ENCODE measurements around the gene RNF144B. TPM values are rescaled to one million over a fixed set of nuclear protein-coding genes. Genes with fewer than 3 reads are reported as not detected.
"Not testable (repeated sequence)": the region's sequence is repeated elsewhere in the genome, so short reads cannot be mapped to it uniquely, and the experiment has no call there.

The RNF144B gene
- total RNA-seq, 1 donor from 2014 or later: 15.1 TPM

GRCh38 chr6:18400831-18401446 is 13.8 kb downstream of the RNF144B start:
- peak overlapping the region in 2 of 3 donors; percentile 4 to 36 for H3K9ac ChIP-seq (ENCODE audit: low read depth in 1 of 3, low read length in 3 of 3)
- peaks cover 25 to 40% (median 32%) of the 10 kb centered on the region in 3 donors for H3K4me1 ChIP-seq (ENCODE audit: control insufficient read depth in 3 of 3, insufficient read depth in 3 of 3, low read length in 3 of 3)
- peaks cover 8 to 19% (median 15%) of the 10 kb centered on the region in 3 donors for H3K36me3 ChIP-seq (ENCODE audit: control insufficient read depth in 3 of 3, insufficient read depth in 3 of 3, low read length in 3 of 3)
- no peak overlapping the region for H3K4me3 ChIP-seq (ENCODE audit: low read length in 3 of 3)
- no peaks in the 10 kb centered on the region for H3K9me3 ChIP-seq (ENCODE audit: control insufficient read depth in 3 of 3, low read length in 3 of 3)
- peak overlapping the region; percentile 48 for H3K27ac ChIP-seq (ENCODE audit: low read depth, low read length)
- H3K27me3 ChIP-seq (ENCODE audit: control insufficient read depth in 3 of 3, insufficient read depth in 3 of 3, low read length in 3 of 3): no peaks in the 10 kb centered on the region

DNA sequence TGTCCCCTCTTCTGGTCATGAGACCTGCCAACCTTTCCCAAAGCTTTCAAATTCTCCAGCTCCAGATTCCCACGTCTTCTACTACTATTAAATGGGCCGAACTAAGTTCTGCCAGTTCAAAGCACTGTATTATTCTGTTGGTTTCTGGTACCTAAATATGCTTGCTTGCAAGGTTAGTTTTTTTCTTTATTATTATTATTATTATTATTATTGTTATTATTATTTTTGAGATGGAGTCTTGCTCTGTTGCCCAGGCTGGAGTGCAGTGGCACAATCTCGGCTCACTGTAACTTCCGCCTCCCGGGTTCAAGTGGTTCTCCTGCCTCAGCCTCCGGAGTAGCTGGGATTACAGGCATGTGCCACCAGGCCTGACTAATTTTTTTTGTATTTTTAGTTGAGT is 17.8 kb downstream of the RNF144B start:
- not testable (repeated sequence) for H3K27me3 ChIP-seq (ENCODE audit: control insufficient read depth in 3 of 3, insufficient read depth in 3 of 3, low read length in 3 of 3); H3K4me3 ChIP-seq (ENCODE audit: low read length in 3 of 3); H3K9me3 ChIP-seq (ENCODE audit: control insufficient read depth in 3 of 3, low read length in 3 of 3); H3K9ac ChIP-seq (ENCODE audit: low read depth in 1 of 3, low read length in 3 of 3)
- H3K36me3 ChIP-seq (ENCODE audit: control insufficient read depth in 3 of 3, insufficient read depth in 3 of 3, low read length in 3 of 3): peaks cover 5 to 13% (median 9%) of the 10 kb centered on the region in 3 donors
- peaks cover 27 to 44% (median 32%) of the 10 kb centered on the region in 3 donors for H3K4me1 ChIP-seq (ENCODE audit: control insufficient read depth in 3 of 3, insufficient read depth in 3 of 3, low read length in 3 of 3)
- H3K27ac ChIP-seq (ENCODE audit: low read depth, low read length): peak overlapping the region; percentile 57

GRCh38 chr6:18405477-18406293 is 18.5 kb downstream of the RNF144B start:
- H3K4me3 ChIP-seq (ENCODE audit: low read length in 3 of 3): no peak overlapping the region

GRCh38 chr6:18406955-18407749 is 20.0 kb downstream of the RNF144B start:
- Histone ChIP-seq H3K9ac (ENCODE audit: low read depth in 1 of 3, low read length in 3 of 3) (no peak overlapping the region), H3K4me1 (ENCODE audit: control insufficient read depth in 3 of 3, insufficient read depth in 3 of 3, low read length in 3 of 3) (peaks cover 20 to 42% (median 31%) of the 10 kb centered on the region in 3 donors), H3K4me3 (ENCODE audit: low read length in 3 of 3) (no peak overlapping the region), H3K27ac (ENCODE audit: low read depth, low read length) (no peak overlapping the region), H3K27me3 (ENCODE audit: control insufficient read depth in 3 of 3, insufficient read depth in 3 of 3, low read length in 3 of 3) (no peaks in the 10 kb centered on the region), H3K36me3 (ENCODE audit: control insufficient read depth in 3 of 3, insufficient read depth in 3 of 3, low read length in 3 of 3) (no peaks in the 10 kb centered on the region), H3K9me3 (ENCODE audit: control insufficient read depth in 3 of 3, low read length in 3 of 3) (no peaks in the 10 kb centered on the region)

More at GRCh38 chr6:18405477-18406293, 18.5 kb downstream of the RNF144B start:
- H3K9me3 ChIP-seq (ENCODE audit: control insufficient read depth in 3 of 3, low read length in 3 of 3): no peaks in the 10 kb centered on the region
- H3K27ac ChIP-seq (ENCODE audit: low read depth, low read length): peak overlapping the region; percentile 57
- no peaks in the 10 kb centered on the region for H3K27me3 ChIP-seq (ENCODE audit: control insufficient read depth in 3 of 3, insufficient read depth in 3 of 3, low read length in 3 of 3)
- peaks cover 30 to 47% (median 37%) of the 10 kb centered on the region in 3 donors for H3K4me1 ChIP-seq (ENCODE audit: control insufficient read depth in 3 of 3, insufficient read depth in 3 of 3, low read length in 3 of 3)
- H3K9ac ChIP-seq (ENCODE audit: low read depth in 1 of 3, low read length in 3 of 3): no peak overlapping the region
- H3K36me3 ChIP-seq (ENCODE audit: control insufficient read depth in 3 of 3, insufficient read depth in 3 of 3, low read length in 3 of 3): peaks cover 1 to 8% (median 6%) of the 10 kb centered on the region in 3 donors

DNA sequence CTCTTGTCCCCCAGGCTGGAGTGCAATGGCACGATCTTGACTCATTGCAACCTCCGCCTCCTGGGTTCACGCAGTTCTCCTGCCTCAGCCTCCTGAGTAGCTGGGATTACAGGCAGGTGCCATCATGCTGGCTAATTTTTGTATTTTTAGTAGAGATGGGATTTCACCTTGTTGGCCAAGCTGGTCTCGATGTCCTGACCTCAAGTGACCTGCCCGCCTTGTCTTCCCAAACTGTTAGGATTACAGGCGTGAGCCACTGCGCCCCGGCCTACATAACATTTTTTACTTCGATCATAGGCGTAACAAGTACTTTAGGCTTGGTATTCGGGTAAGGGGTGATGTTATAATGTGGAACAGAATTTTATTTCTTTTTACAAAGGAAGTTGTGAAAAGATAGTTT is 22.5 kb downstream of the RNF144B start:
- Histone ChIP-seq H3K4me1 (ENCODE audit: control insufficient read depth in 3 of 3, insufficient read depth in 3 of 3, low read length in 3 of 3) (peaks cover 18 to 40% (median 39%) of the 10 kb centered on the region in 3 donors), H3K27ac (ENCODE audit: low read depth, low read length) (peak overlapping the region; percentile 79)
- H3K4me3 ChIP-seq (ENCODE audit: low read length in 3 of 3); H3K9ac ChIP-seq (ENCODE audit: low read depth in 1 of 3, low read length in 3 of 3); H3K27me3 ChIP-seq (ENCODE audit: control insufficient read depth in 3 of 3, insufficient read depth in 3 of 3, low read length in 3 of 3); H3K9me3 ChIP-seq (ENCODE audit: control insufficient read depth in 3 of 3, low read length in 3 of 3); H3K36me3 ChIP-seq (ENCODE audit: control insufficient read depth in 3 of 3, insufficient read depth in 3 of 3, low read length in 3 of 3): not testable (repeated sequence)

GRCh38 chr6:18410412-18410811 is 23.3 kb downstream of the RNF144B start:
- Histone ChIP-seq H3K4me3 (ENCODE audit: low read length in 3 of 3) (no peak overlapping the region), H3K27ac (ENCODE audit: low read depth, low read length) (peak overlapping the region; percentile 79), H3K36me3 (ENCODE audit: control insufficient read depth in 3 of 3, insufficient read depth in 3 of 3, low read length in 3 of 3) (no peaks in the 10 kb centered on the region), H3K27me3 (ENCODE audit: control insufficient read depth in 3 of 3, insufficient read depth in 3 of 3, low read length in 3 of 3) (no peaks in the 10 kb centered on the region), H3K9me3 (ENCODE audit: control insufficient read depth in 3 of 3, low read length in 3 of 3) (no peaks in the 10 kb centered on the region), H3K9ac (ENCODE audit: low read depth in 1 of 3, low read length in 3 of 3) (peak overlapping the region in 1 of 3 donors; percentile 17), H3K4me1 (ENCODE audit: control insufficient read depth in 3 of 3, insufficient read depth in 3 of 3, low read length in 3 of 3) (peaks cover 18 to 41% (median 40%) of the 10 kb centered on the region in 3 donors)

- Histone ChIP-seq H3K27me3 (ENCODE audit: control insufficient read depth in 3 of 3, insufficient read depth in 3 of 3, low read length in 3 of 3) (no peaks in the 10 kb centered on the region), H3K4me1 (ENCODE audit: control insufficient read depth in 3 of 3, insufficient read depth in 3 of 3, low read length in 3 of 3) (peaks cover 22 to 40% (median 33%) of the 10 kb centered on the region in 3 donors), H3K9me3 (ENCODE audit: control insufficient read depth in 3 of 3, low read length in 3 of 3) (no peaks in the 10 kb centered on the region), H3K9ac (ENCODE audit: low read depth in 1 of 3, low read length in 3 of 3) (no peak overlapping the region), H3K27ac (ENCODE audit: low read depth, low read length) (peak overlapping the region; percentile 37), H3K4me3 (ENCODE audit: low read length in 3 of 3) (no peak overlapping the region), H3K36me3 (ENCODE audit: control insufficient read depth in 3 of 3, insufficient read depth in 3 of 3, low read length in 3 of 3) (no peaks in the 10 kb centered on the region)
These were observed 24.9 kb downstream of the RNF144B start for GRCh38 chr6:18412068-18412467.

- peaks cover 22 to 40% (median 33%) of the 10 kb centered on the region in 3 donors for H3K4me1 ChIP-seq (ENCODE audit: control insufficient read depth in 3 of 3, insufficient read depth in 3 of 3, low read length in 3 of 3)
- peak overlapping the region; percentile 37 for H3K27ac ChIP-seq (ENCODE audit: low read depth, low read length)
- H3K9me3 ChIP-seq (ENCODE audit: control insufficient read depth in 3 of 3, low read length in 3 of 3): no peaks in the 10 kb centered on the region
- H3K9ac ChIP-seq (ENCODE audit: low read depth in 1 of 3, low read length in 3 of 3): no peak overlapping the region
- H3K36me3 ChIP-seq (ENCODE audit: control insufficient read depth in 3 of 3, insufficient read depth in 3 of 3, low read length in 3 of 3): no peaks in the 10 kb centered on the region
- no peaks in the 10 kb centered on the region for H3K27me3 ChIP-seq (ENCODE audit: control insufficient read depth in 3 of 3, insufficient read depth in 3 of 3, low read length in 3 of 3)
- H3K4me3 ChIP-seq (ENCODE audit: low read length in 3 of 3): no peak overlapping the region
These were observed 25.5 kb downstream of the RNF144B start for GRCh38 chr6:18412644-18413043.

DNA sequence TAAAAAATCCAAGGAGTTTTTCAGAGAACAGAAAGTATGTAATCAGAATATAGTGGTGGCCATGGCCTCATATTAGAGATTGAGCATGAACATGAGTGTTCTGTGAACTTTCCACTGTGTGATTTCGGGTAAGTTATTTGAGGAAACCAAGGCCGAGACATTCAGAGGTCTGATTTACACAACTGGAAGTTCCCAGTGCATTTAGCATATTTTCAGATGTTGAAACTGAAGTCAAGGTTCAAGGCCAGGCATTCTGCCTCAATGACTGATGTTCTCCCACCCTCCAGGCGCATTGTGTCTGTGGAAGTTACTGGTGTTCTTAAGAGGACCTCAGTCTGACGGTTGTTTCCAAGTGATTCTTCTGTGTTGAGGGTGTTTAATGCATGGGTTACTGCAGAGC is 26.2 kb downstream of the RNF144B start:
- no peak overlapping the region for H3K4me3 ChIP-seq (ENCODE audit: low read length in 3 of 3)
- H3K9me3 ChIP-seq (ENCODE audit: control insufficient read depth in 3 of 3, low read length in 3 of 3): no peaks in the 10 kb centered on the region
- no peaks in the 10 kb centered on the region for H3K36me3 ChIP-seq (ENCODE audit: control insufficient read depth in 3 of 3, insufficient read depth in 3 of 3, low read length in 3 of 3)
- H3K4me1 ChIP-seq (ENCODE audit: control insufficient read depth in 3 of 3, insufficient read depth in 3 of 3, low read length in 3 of 3): peaks cover 22 to 39% (median 35%) of the 10 kb centered on the region in 3 donors
- no peak overlapping the region for H3K9ac ChIP-seq (ENCODE audit: low read depth in 1 of 3, low read length in 3 of 3)
- H3K27me3 ChIP-seq (ENCODE audit: control insufficient read depth in 3 of 3, insufficient read depth in 3 of 3, low read length in 3 of 3): no peaks in the 10 kb centered on the region
- peak overlapping the region; percentile 37 for H3K27ac ChIP-seq (ENCODE audit: low read depth, low read length)
